Right forelimb (tissue), 1 donor: ENCODE results near the gene OTUD3.
"Not testable (repeated sequence)": the region's sequence is repeated elsewhere in the genome, so short reads cannot be mapped to it uniquely, and the experiment has no call there.

Experiments used
- DNase-seq: peaks from one replicate; pipeline ENCODE4 v3.0.0-alpha.2; 2018

The OTUD3 gene

GRCh38 chr1:19869453-19869852, 12.7 kb upstream of the OTUD3 start:
- DNase-seq = not testable (repeated sequence)

- no peak for DNase-seq
These were observed 12.3 kb upstream of the OTUD3 start for GRCh38 chr1:19869929-19870328.

- no peak for DNase-seq
These were observed 10.0 kb upstream of the OTUD3 start for GRCh38 chr1:19872190-19872589.

- DNase-seq = no peak
These were observed 4.9 kb upstream of the OTUD3 start for GRCh38 chr1:19877181-19877750.

GRCh38 chr1:19877821-19878636, 4.2 kb upstream of the OTUD3 start:
- DNase-seq = no peak

- DNase-seq = no peak
These were observed 3.6 kb upstream of the OTUD3 start for GRCh38 chr1:19878637-19878985.

- DNase-seq = no peak
These were observed 3.0 kb upstream of the OTUD3 start for GRCh38 chr1:19879227-19879626.

GRCh38 chr1:19879661-19880060, 2.5 kb upstream of the OTUD3 start:
- DNase-seq = no peak

GRCh38 chr1:19880841-19881240, 1.4 kb upstream of the OTUD3 start:
- not testable (repeated sequence) for DNase-seq

- DNase-seq = no peak
These were observed 2.1 kb downstream of the OTUD3 start for GRCh38 chr1:19884312-19884711.

GRCh38 chr1:19885821-19886220, 3.6 kb downstream of the OTUD3 start:
- no peak for DNase-seq

- DNase-seq = no peak
These were observed 5.9 kb downstream of the OTUD3 start for GRCh38 chr1:19888112-19888511.

GRCh38 chr1:19889656-19890055, 7.5 kb downstream of the OTUD3 start:
- no peak for DNase-seq

GRCh38 chr1:19892129-19892528, 9.9 kb downstream of the OTUD3 start:
- DNase-seq = no peak

- no peak for DNase-seq
These were observed 10.5 kb downstream of the OTUD3 start for GRCh38 chr1:19892628-19893168.

GRCh38 chr1:19893687-19894086, 11.5 kb downstream of the OTUD3 start:
- no peak for DNase-seq

GRCh38 chr1:19894218-19894617, 12.0 kb downstream of the OTUD3 start:
- DNase-seq = no peak

- DNase-seq = no peak
These were observed 19.5 kb downstream of the OTUD3 start for GRCh38 chr1:19901653-19902052.

- DNase-seq = no peak
These were observed 21.4 kb downstream of the OTUD3 start for GRCh38 chr1:19903621-19904020.

- DNase-seq = no peak
These were observed 25.3 kb downstream of the OTUD3 start for GRCh38 chr1:19907456-19907855.

GRCh38 chr1:19909392-19909791, 27.2 kb downstream of the OTUD3 start:
- no peak for DNase-seq

- DNase-seq = no peak
These were observed 27.8 kb downstream of the OTUD3 start for GRCh38 chr1:19909971-19910370.

- DNase-seq = no peak
These were observed 28.5 kb downstream of the OTUD3 start for GRCh38 chr1:19910650-19911049.

- peak; percentile 85 for DNase-seq
These were observed 35.9 kb downstream of the OTUD3 start for GRCh38 chr1:19918057-19918456.
